HepG2 (cell line): ENCODE measurements around the gene PLSCR3. TPM values are rescaled to one million over a fixed set of nuclear protein-coding genes. Genes with fewer than 3 reads are reported as not detected.

Source experiments
- ARID4A ChIP-seq: sonication (generic); formaldehyde crosslinking; IDR thresholded peaks from 2 replicates; pipeline ENCODE4 v1.5.0; 2020; ENCODE audit warnings: mild to moderate bottlenecking, missing genetic modification reagents, borderline replicate concordance
- GMEB1 ChIP-seq: sonication (generic); formaldehyde crosslinking; IDR thresholded peaks from 2 replicates; pipeline ENCODE4 v1.5.1; 2020; ENCODE audit warnings: missing genetic modification reagents, mild to moderate bottlenecking, borderline replicate concordance
- HCFC1 ChIP-seq: fragments of 150-350 bp; IDR thresholded peaks from 2 replicates; pipeline ENCODE4 v1.6.1; 2014; ENCODE audit warnings: low read depth, low read length
- HDAC1 ChIP-seq: sonication (generic); formaldehyde crosslinking; IDR thresholded peaks from 2 replicates; pipeline ENCODE4 v1.5.1; 2020; ENCODE audit warnings: mild to moderate bottlenecking, missing genetic modification reagents
- HIC2 ChIP-seq: sonication (generic); formaldehyde crosslinking; IDR thresholded peaks from 2 replicates; pipeline ENCODE4 v1.9.0; 2022; ENCODE audit warnings: low read depth, missing genetic modification reagents
- NFAT5 ChIP-seq: sonication (generic); formaldehyde crosslinking; IDR thresholded peaks from 2 replicates; pipeline ENCODE4 v1.4.0; 2020; ENCODE audit warnings: missing genetic modification reagents
- ZNF234 ChIP-seq: sonication (generic); formaldehyde crosslinking; conservative IDR thresholded peaks from 2 replicates; pipeline ENCODE4 v1.5.1; 2020; ENCODE audit warnings: mild to moderate bottlenecking, missing genetic modification reagents
- polyA plus RNA-seq, 8 experiments: library from polyadenylated mRNA; depleted of rRNA in 3 of 8; stranded (reverse) in 7 of 8; unstranded in 1 of 8; fragments of >200 nt; fragmentation: Illumina TruSeq in 4 of 8; extraction: Trizol in 4 of 8; gene quantifications; 2 replicates each; pipeline versions ENCODE4 v1.2.1 to v1.2.3, GENCODE V29; 2011 to 2016; ENCODE audit warnings: low read depth in 4 of 8, missing spikeins in 1 of 8, mixed read lengths in 1 of 8; ENCODE audit not compliant: insufficient read depth in 1 of 8
- total RNA-seq, 5 experiments: library from RNA; depleted of rRNA; stranded (reverse); fragments of >200 nt; fragmentation: Illumina TruSeq; extraction: Trizol; gene quantifications; 2 replicates each; pipeline ENCODE4 v1.2.3, GENCODE V29; 2016; ENCODE audit warnings: low read depth in 1 of 5

PLSCR3 gene
- total and polyA plus RNA-seq, 2 of the 13 experiments (the other 11 are each of a cell fraction or from before 2014, with no cell fraction given), result 5.6 to 6.2 TPM

- TF ChIP-seq HIC2 (CRISPR knock-in tag), result peak; percentile 22; the same call in 1 of the 2 replicates
- TF ChIP-seq NFAT5 (CRISPR knock-in tag), result peak; percentile 13; the same call in 1 of the 2 replicates
- peak; percentile 87 for TF ChIP-seq ARID4A
- peak; percentile 76 for TF ChIP-seq HDAC1 (CRISPR knock-in tag)
- peak; percentile 27; the same call in 1 of the 2 replicates for TF ChIP-seq HCFC1
- TF ChIP-seq GMEB1, result peak; percentile 64; the same call in 1 of the 2 replicates
- TF ChIP-seq ZNF234 (CRISPR knock-in tag), result no peak
Measured at GRCh38 chr17:7351665-7352502, 42.4 kb downstream of the PLSCR3 start, which contains the start of gene KCTD11 (continued).
